K562 (cell line): ENCODE measurements around the gene PNPLA2. TPM values are rescaled to one million over a fixed set of nuclear protein-coding genes. Genes with fewer than 3 reads are reported as not detected.
A peak's percentile ranks its signal among the peaks of the same experiment; 100 is the strongest.

Experiments used
- NFYB ChIP-seq: IDR thresholded peaks from 2 replicates; pipeline ENCODE4 v1.6.1; 2011; ENCODE audit warnings: mild to moderate bottlenecking, moderate library complexity; ENCODE audit not compliant: insufficient read length; ENCODE audit errors: extremely low read depth
- NR4A1 ChIP-seq, 2 experiments: fragments of 250-450 bp in 1 of 2; fragments of 450-650 bp in 1 of 2; sonication (Bioruptor Pico) in 1 of 2; IDR thresholded peaks; 2 replicates each; pipeline versions ENCODE4 v1.4.0 to v1.6.1; 2016 to 2020; ENCODE audit warnings: mild to moderate bottlenecking in 2 of 2, missing compliant biosample characterization in 1 of 2, missing genetic modification characterization in 1 of 2, moderate library complexity in 1 of 2
- PREB ChIP-seq: sonication (generic); formaldehyde crosslinking; IDR thresholded peaks from 2 replicates; pipeline ENCODE4 v1.8.1; 2023; ENCODE audit warnings: mild to moderate bottlenecking, missing genetic modification reagents
- RBFOX2 ChIP-seq: fragments of 200-400 bp; formaldehyde crosslinking; IDR thresholded peaks from 2 replicates; pipeline ENCODE4 v1.6.1; 2017; ENCODE audit warnings: low read depth, mild to moderate bottlenecking, low read length, moderate library complexity
- SAP30 ChIP-seq: fragments of 200-600 bp; sonication (generic); IDR thresholded peaks from 2 replicates; pipeline ENCODE4 v1.6.1; 2012; ENCODE audit warnings: borderline replicate concordance, low read depth, mild to moderate bottlenecking, moderate library complexity, low read length, control low read depth, inconsistent platforms; ENCODE audit not compliant: insufficient read depth, poor library complexity, severe bottlenecking
- SMAD4 ChIP-seq: fragments of 250-450 bp; sonication (Bioruptor Pico); conservative IDR thresholded peaks from 2 replicates; pipeline ENCODE4 v1.8.0; 2021; ENCODE audit warnings: inconsistent platforms, mild to moderate bottlenecking, moderate library complexity
- TCF7 ChIP-seq: sonication (generic); IDR thresholded peaks from 2 replicates; pipeline ENCODE4 v1.6.1; 2016; ENCODE audit warnings: antibody characterized with exemption, borderline replicate concordance
- YY1 ChIP-seq, 3 experiments: IDR thresholded peaks; 2 replicates each; pipeline ENCODE4 v1.6.1; 2011; ENCODE audit warnings: low read length in 2 of 3, mild to moderate bottlenecking in 2 of 3, moderate library complexity in 2 of 3, borderline replicate concordance in 1 of 3, control low read depth in 1 of 3, low read depth in 1 of 3; ENCODE audit not compliant: insufficient read depth in 3 of 3, insufficient replicate concordance in 2 of 3, control insufficient read depth in 1 of 3, insufficient read length in 1 of 3; ENCODE audit errors: extremely low read depth in 1 of 3
- ZNF395 ChIP-seq: fragments of 200-800 bp; sonication (Bioruptor generic); IDR thresholded peaks from 2 replicates; pipeline ENCODE4 v1.6.1; 2017; ENCODE audit warnings: missing genetic modification characterization, missing compliant biosample characterization
- ZNF407 ChIP-seq: fragments of 450-650 bp; IDR thresholded peaks from 2 replicates; pipeline ENCODE4 v1.6.1; 2016; ENCODE audit warnings: low read depth
- polyA plus RNA-seq, 8 experiments: library from polyadenylated mRNA; depleted of rRNA in 4 of 8; stranded (reverse) in 5 of 8; unstranded in 3 of 8; fragments of >200 nt; fragmentation: Nextera tagmentation in 2 of 8; fragmentation: Illumina TruSeq in 1 of 8; extraction: Ambion mirVana in 2 of 8; extraction: Trizol in 1 of 8; gene quantifications; 2 replicates each; pipeline versions ENCODE4 v1.2.1 to v1.2.3, GENCODE V29; 2011 to 2014; ENCODE audit warnings: inconsistent platforms in 1 of 8, missing spikeins in 1 of 8
- total RNA-seq, 7 experiments: library from RNA; depleted of rRNA in 6 of 7; stranded (reverse); fragments of >200 nt in 6 of 7; fragmentation: Illumina TruSeq in 2 of 7; extraction: Trizol in 2 of 7; gene quantifications; 2 replicates each; pipeline versions ENCODE4 v1.2.1 to v1.2.3, GENCODE V29; 2011 to 2021; ENCODE audit warnings: low replicate concordance in 1 of 7
- TF ChIP-seq, protein P1 (sequence below): fragments of 450-650 bp; IDR thresholded peaks from 2 replicates; pipeline ENCODE4 v1.6.1; 2016; ENCODE audit warnings: antibody characterized with exemption

PNPLA2 gene
- total and polyA plus RNA-seq, 9 of the 15 experiments (the other 6 are each of a cell fraction or from before 2014, with no cell fraction given): 0.39 to 87.1 (median 8.4) TPM

- 0 out of 2 replicates have a peak, but pooled peaks have one; percentile 21 for TF ChIP-seq NR4A1 (CRISPR knock-in tag; IDR thresholded peaks at IDR 0.05)
- TF ChIP-seq NR4A1 (tag; IDR thresholded peaks at IDR 0.05): no peak
- TF ChIP-seq ZNF395 (CRISPR knock-in tag): 0 out of 2 replicates have a peak, but pooled peaks have one; percentile 23
- TF ChIP-seq, protein P1, sequence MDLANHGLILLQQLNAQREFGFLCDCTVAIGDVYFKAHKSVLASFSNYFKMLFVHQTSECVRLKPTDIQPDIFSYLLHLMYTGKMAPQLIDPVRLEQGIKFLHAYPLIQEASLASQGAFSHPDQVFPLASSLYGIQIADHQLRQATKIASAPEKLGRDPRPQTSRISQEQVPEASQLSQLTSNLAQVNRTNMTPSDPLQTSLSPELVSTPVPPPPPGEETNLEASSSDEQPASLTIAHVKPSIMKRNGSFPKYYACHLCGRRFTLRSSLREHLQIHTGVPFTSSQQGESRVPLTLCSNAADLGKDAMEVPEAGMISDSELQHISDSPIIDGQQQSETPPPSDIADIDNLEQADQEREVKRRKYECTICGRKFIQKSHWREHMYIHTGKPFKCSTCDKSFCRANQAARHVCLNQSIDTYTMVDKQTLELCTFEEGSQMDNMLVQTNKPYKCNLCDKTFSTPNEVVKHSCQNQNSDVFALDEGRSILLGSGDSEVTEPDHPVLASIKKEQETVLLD: 0 out of 2 replicates have a peak, but pooled peaks have one; percentile 49
- TF ChIP-seq SMAD4 (CRISPR knock-in tag): peak; percentile 17; the same call in 1 of the 2 replicates
- TF ChIP-seq ZNF407: no peak
- TF ChIP-seq PREB (CRISPR knock-in tag): no peak
- TF ChIP-seq NFYB: peak; percentile 53
- TF ChIP-seq RBFOX2: peak; percentile 91
- peak; percentile 88 for TF ChIP-seq SAP30
- peak; percentile 56; the same call in 1 of the 2 replicates for TF ChIP-seq TCF7
- peak in 1 of 3 experiments; percentile 37 for TF ChIP-seq YY1 (IDR thresholded peaks at IDR 0.05; ENCODE audit: borderline replicate concordance in 1 of 3, control insufficient read depth in 1 of 3, extremely low read depth in 1 of 3, insufficient read depth in 3 of 3, insufficient read length in 1 of 3, insufficient replicate concordance in 2 of 3, low read depth in 1 of 3, low read length in 2 of 3)
Observed at GRCh38 chr11:819129-819931, 616 bp downstream of the PNPLA2 start (continued).
